Measurements from ENCODE around the gene TENM4. TPM values are rescaled to one million over a fixed set of nuclear protein-coding genes. Genes with fewer than 3 reads are reported as not detected.

Gene TENM4
- total RNA-seq, 2 experiments from 2014 or later = not detected

DNA sequence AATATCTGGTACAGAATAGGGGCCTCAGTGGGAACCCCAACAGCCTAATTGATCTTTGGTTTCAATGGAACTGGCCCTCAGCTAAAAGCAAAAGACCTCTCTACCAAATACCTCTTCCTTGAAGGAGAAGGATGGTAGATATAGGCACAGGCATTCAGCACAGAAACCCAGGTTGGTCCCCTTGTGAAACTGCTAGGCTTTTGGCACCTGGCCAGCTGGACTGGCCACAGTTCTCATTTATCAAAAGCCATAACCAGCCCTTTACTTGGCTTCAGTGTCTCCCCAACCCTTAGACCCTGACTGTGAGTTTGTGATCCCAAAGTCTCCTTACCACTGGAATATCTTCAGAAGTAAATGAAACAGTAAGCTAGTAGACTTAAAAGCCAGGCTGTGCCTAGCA lies 152.9 kb downstream of the TENM4 start:
- no peak overlapping the region for H3K27ac ChIP-seq (ENCODE audit: low read depth, low read length, poor library complexity, severe bottlenecking)
- intact Hi-C loops (cut with micrococcal nuclease; ENCODE audit: unreplicated experiment) = no loop called here
- no TSS peak for BruUV-seq (replicated peaks)
- no peaks in the 10 kb centered on the region for H3K36me3 ChIP-seq (ENCODE audit: insufficient read depth, low read length)
- H3K79me2 ChIP-seq (ENCODE audit: insufficient read depth, low read depth, low read length) = no peaks in the 10 kb centered on the region
- H3K9me3 ChIP-seq (ENCODE audit: low read length) = no peaks in the 10 kb centered on the region
- CTCF ChIA-PET (ENCODE audit: unreplicated experiment) = no interaction called here
- POLR2A ChIA-PET = interaction anchor here (0.6 kb wide), 1 partner anchor 33 kb away, joined by 3 read pairs; no protein-coding TSS in a partner anchor
- no peak overlapping the region for H2AFZ ChIP-seq (ENCODE audit: low read length)
- DNase-seq (ENCODE audit: low spot score) = no peak
- H3K4me2 ChIP-seq (ENCODE audit: low read length) = no peak overlapping the region
- no peaks in the 10 kb centered on the region for H4K20me1 ChIP-seq (ENCODE audit: insufficient read depth, low read length)
- no peaks in the 10 kb centered on the region for H3K9me2 ChIP-seq (ENCODE audit: insufficient read depth, low read length)
- TF ChIP-seq, protein P1, sequence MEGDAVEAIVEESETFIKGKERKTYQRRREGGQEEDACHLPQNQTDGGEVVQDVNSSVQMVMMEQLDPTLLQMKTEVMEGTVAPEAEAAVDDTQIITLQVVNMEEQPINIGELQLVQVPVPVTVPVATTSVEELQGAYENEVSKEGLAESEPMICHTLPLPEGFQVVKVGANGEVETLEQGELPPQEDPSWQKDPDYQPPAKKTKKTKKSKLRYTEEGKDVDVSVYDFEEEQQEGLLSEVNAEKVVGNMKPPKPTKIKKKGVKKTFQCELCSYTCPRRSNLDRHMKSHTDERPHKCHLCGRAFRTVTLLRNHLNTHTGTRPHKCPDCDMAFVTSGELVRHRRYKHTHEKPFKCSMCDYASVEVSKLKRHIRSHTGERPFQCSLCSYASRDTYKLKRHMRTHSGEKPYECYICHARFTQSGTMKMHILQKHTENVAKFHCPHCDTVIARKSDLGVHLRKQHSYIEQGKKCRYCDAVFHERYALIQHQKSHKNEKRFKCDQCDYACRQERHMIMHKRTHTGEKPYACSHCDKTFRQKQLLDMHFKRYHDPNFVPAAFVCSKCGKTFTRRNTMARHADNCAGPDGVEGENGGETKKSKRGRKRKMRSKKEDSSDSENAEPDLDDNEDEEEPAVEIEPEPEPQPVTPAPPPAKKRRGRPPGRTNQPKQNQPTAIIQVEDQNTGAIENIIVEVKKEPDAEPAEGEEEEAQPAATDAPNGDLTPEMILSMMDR (conservative IDR thresholded peaks at IDR 0.05; ENCODE audit: low read length) = no peak
- TF ChIP-seq EZH2phosphoT487 (IDR thresholded peaks at IDR 0.05; ENCODE audit: borderline replicate concordance, low read depth, low read length) = no peak
- H3K4me1 ChIP-seq (ENCODE audit: insufficient read depth, low read length, poor library complexity, severe bottlenecking) = no peaks in the 10 kb centered on the region
- H3K4me3 ChIP-seq (ENCODE audit: low read depth, low read length, poor library complexity, severe bottlenecking) = no peak overlapping the region

DNA sequence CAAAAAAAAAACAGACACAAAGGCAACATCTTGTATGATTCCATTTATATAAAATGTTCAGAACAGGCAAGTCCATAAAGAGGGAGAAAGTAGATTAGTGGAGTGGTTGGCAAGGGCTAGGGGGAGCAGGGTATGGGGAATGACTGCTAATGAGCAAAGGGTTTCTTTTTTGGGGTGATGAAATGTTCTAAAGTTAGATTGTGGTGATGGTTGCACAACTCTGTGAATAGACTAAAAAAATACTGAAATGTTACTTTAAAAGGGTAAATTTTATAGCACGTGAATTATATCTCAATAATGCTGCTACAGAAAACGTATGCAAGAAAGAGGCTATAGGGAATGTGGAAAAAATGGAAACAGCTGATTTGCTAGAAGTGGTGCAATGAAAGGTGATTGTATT lies 155.1 kb downstream of the TENM4 start:
- no peak overlapping the region for H2AFZ ChIP-seq (ENCODE audit: low read length)
- no peaks in the 10 kb centered on the region for H3K4me1 ChIP-seq (ENCODE audit: insufficient read depth, low read length, poor library complexity, severe bottlenecking)
- H4K20me1 ChIP-seq (ENCODE audit: insufficient read depth, low read length) = no peaks in the 10 kb centered on the region
- CTCF ChIA-PET (ENCODE audit: unreplicated experiment) = no interaction called here
- no peak for TF ChIP-seq EZH2phosphoT487 (IDR thresholded peaks at IDR 0.05; ENCODE audit: borderline replicate concordance, low read depth, low read length)
- TF ChIP-seq, protein P1 (conservative IDR thresholded peaks at IDR 0.05; ENCODE audit: low read length) = no peak
- H3K4me3 ChIP-seq (ENCODE audit: low read depth, low read length, poor library complexity, severe bottlenecking) = no peak overlapping the region
- DNase-seq (ENCODE audit: low spot score) = no peak
- no peaks in the 10 kb centered on the region for H3K36me3 ChIP-seq (ENCODE audit: insufficient read depth, low read length)
- no peaks in the 10 kb centered on the region for H3K9me3 ChIP-seq (ENCODE audit: low read length)
- H3K9me2 ChIP-seq (ENCODE audit: insufficient read depth, low read length) = no peaks in the 10 kb centered on the region
- no peak overlapping the region for H3K27ac ChIP-seq (ENCODE audit: low read depth, low read length, poor library complexity, severe bottlenecking)
- intact Hi-C loops (cut with micrococcal nuclease; ENCODE audit: unreplicated experiment) = no loop called here
- POLR2A ChIA-PET = no interaction called here
- BruUV-seq (replicated peaks) = no TSS peak
- no peaks in the 10 kb centered on the region for H3K79me2 ChIP-seq (ENCODE audit: insufficient read depth, low read depth, low read length)
- H3K4me2 ChIP-seq (ENCODE audit: low read length) = no peak overlapping the region

DNA sequence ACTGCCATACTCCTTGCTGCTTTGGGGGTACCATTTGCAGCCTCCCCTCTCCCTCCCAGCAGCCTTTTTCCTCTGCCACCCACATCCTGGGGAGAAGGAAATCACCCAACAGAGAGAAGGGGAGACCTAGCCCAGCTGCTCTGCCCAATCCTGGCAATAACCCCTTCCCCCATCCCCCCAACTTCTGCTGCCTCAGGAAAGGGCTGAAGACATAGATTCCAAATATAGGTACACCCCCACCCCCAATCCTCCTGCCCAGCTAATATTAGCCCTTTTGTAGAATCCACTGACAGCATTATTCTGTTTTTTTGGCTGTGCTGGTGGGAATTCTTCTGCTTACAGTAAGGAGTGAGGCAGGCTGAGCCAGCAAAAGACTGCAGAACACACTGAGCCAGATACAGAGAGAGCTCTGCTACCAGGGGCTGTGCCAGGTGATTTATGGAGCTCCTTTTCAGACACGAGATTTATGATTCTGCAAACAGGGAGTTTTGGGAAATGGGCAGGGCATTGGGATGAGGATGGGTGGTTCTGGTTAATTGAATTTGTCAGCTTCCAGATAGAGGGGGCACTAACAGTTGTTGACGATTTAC lies 164.0 kb downstream of the TENM4 start:
- Histone ChIP-seq H2AFZ (ENCODE audit: low read length) (no peak overlapping the region), H3K79me2 (ENCODE audit: insufficient read depth, low read depth, low read length) (no peaks in the 10 kb centered on the region), H3K4me3 (ENCODE audit: low read depth, low read length, poor library complexity, severe bottlenecking) (no peak overlapping the region), H4K20me1 (ENCODE audit: insufficient read depth, low read length) (no peaks in the 10 kb centered on the region), H3K9me2 (ENCODE audit: insufficient read depth, low read length) (no peaks in the 10 kb centered on the region), H3K27ac (ENCODE audit: low read depth, low read length, poor library complexity, severe bottlenecking) (no peak overlapping the region), H3K9me3 (ENCODE audit: low read length) (no peaks in the 10 kb centered on the region), H3K36me3 (ENCODE audit: insufficient read depth, low read length) (no peaks in the 10 kb centered on the region), H3K4me1 (ENCODE audit: insufficient read depth, low read length, poor library complexity, severe bottlenecking) (no peaks in the 10 kb centered on the region), H3K4me2 (ENCODE audit: low read length) (no peak overlapping the region)
- TF ChIP-seq EZH2phosphoT487 (IDR thresholded peaks at IDR 0.05; ENCODE audit: borderline replicate concordance, low read depth, low read length) = no peak
- TF ChIP-seq, protein P1 (conservative IDR thresholded peaks at IDR 0.05; ENCODE audit: low read length) = no peak
- BruUV-seq (replicated peaks) = no TSS peak
- DNase-seq (ENCODE audit: low spot score) = no peak
- intact Hi-C loops (cut with micrococcal nuclease; ENCODE audit: unreplicated experiment) = no loop called here
- POLR2A ChIA-PET = interaction anchor here (0.6 kb wide), 1 partner anchor 16 kb away, joined by 3 read pairs; no protein-coding TSS in a partner anchor
- CTCF ChIA-PET (ENCODE audit: unreplicated experiment) = no interaction called here
